Breast epithelium (tissue), 3 donors: ENCODE measurements around the gene TBXAS1.
"Not testable (repeated sequence)": the region's sequence is repeated elsewhere in the genome, so short reads cannot be mapped to it uniquely, and the experiment has no call there.

ENCODE experiments used
- POLR2AphosphoS5 ChIP-seq, 3 donors: sonication (generic); formaldehyde crosslinking; IDR thresholded peaks; one replicate each; pipeline ENCODE4 v1.6.1; 2017; ENCODE audit warnings: antibody characterized with exemption in 3 of 3
- TF ChIP-seq, protein P1 (sequence below), 3 donors: fragments of 450-650 bp; IDR thresholded peaks; one replicate each; pipeline ENCODE4 v1.5.1; 2016 to 2017; ENCODE audit warnings: antibody characterized with exemption in 3 of 3, mild to moderate bottlenecking in 3 of 3, moderate library complexity in 3 of 3

DNA sequence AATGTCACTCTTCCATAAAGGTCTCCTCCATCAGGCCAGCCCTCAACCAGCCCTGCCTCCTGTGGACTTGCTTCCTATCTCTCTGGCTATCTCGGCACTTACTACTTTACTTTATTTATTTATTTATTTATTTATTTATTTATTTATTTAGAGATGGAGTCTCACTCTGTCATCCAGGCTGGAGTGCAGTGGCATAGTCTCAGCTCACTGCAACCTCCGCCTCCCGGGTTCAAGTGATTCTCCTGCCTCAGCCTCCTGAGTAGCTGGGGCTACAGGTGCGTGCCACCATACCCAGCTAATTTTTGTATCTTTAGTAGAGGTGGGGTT, 14.1 kb downstream of the TBXAS1 start:
- TF ChIP-seq, protein P1, sequence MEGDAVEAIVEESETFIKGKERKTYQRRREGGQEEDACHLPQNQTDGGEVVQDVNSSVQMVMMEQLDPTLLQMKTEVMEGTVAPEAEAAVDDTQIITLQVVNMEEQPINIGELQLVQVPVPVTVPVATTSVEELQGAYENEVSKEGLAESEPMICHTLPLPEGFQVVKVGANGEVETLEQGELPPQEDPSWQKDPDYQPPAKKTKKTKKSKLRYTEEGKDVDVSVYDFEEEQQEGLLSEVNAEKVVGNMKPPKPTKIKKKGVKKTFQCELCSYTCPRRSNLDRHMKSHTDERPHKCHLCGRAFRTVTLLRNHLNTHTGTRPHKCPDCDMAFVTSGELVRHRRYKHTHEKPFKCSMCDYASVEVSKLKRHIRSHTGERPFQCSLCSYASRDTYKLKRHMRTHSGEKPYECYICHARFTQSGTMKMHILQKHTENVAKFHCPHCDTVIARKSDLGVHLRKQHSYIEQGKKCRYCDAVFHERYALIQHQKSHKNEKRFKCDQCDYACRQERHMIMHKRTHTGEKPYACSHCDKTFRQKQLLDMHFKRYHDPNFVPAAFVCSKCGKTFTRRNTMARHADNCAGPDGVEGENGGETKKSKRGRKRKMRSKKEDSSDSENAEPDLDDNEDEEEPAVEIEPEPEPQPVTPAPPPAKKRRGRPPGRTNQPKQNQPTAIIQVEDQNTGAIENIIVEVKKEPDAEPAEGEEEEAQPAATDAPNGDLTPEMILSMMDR (IDR thresholded peaks at IDR 0.05) = not testable (repeated sequence)
- TF ChIP-seq POLR2AphosphoS5 (IDR thresholded peaks at IDR 0.05) = not testable (repeated sequence)
